ENCODE measurements around the gene ANKRD35. TPM values are rescaled to one million over a fixed set of nuclear protein-coding genes. Genes with fewer than 3 reads are reported as not detected.

Gene ANKRD35
- total and polyA plus RNA-seq, 10 of the 15 experiments (the other 5 are each of a cell fraction or from before 2014, with no cell fraction given), result 0.01 to 0.08 TPM; not detected in 8

GRCh38 chr1:145918144-145918991 lies 32.7 kb upstream of the ANKRD35 start, which contains the start of gene PEX11B (continued):
- TF ChIP-seq EP300 (IDR thresholded peaks at IDR 0.05; ENCODE audit: borderline replicate concordance in 1 of 2, control insufficient read depth in 1 of 2, low read depth in 2 of 2, low read length in 2 of 2), result no peak
- TF ChIP-seq RB1 (IDR thresholded peaks at IDR 0.05; ENCODE audit: borderline replicate concordance), result 0 out of 2 replicates have a peak, but pooled peaks have one; percentile 61
- TF ChIP-seq BACH1 (IDR thresholded peaks at IDR 0.05; ENCODE audit: borderline replicate concordance), result 0 out of 2 replicates have a peak, but pooled peaks have one; percentile 40
- no peak for TF ChIP-seq USF1 (IDR thresholded peaks at IDR 0.05; ENCODE audit: borderline replicate concordance, extremely low read length, insufficient read depth, low read depth, low read length)
- TF ChIP-seq, protein P1, sequence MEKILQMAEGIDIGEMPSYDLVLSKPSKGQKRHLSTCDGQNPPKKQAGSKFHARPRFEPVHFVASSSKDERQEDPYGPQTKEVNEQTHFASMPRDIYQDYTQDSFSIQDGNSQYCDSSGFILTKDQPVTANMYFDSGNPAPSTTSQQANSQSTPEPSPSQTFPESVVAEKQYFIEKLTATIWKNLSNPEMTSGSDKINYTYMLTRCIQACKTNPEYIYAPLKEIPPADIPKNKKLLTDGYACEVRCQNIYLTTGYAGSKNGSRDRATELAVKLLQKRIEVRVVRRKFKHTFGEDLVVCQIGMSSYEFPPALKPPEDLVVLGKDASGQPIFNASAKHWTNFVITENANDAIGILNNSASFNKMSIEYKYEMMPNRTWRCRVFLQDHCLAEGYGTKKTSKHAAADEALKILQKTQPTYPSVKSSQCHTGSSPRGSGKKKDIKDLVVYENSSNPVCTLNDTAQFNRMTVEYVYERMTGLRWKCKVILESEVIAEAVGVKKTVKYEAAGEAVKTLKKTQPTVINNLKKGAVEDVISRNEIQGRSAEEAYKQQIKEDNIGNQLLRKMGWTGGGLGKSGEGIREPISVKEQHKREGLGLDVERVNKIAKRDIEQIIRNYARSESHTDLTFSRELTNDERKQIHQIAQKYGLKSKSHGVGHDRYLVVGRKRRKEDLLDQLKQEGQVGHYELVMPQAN (conservative IDR thresholded peaks at IDR 0.05), result 0 out of 2 replicates have a peak, but pooled peaks have one; percentile 70
- TF ChIP-seq JUNB (IDR thresholded peaks at IDR 0.05), result no peak
- TF ChIP-seq CBFB (IDR thresholded peaks at IDR 0.05; ENCODE audit: low read depth), result peak; percentile 82; the same call in 1 of the 2 replicates
- no peak for TF ChIP-seq FOXM1 (IDR thresholded peaks at IDR 0.05; ENCODE audit: low read depth, low read length)
- TF ChIP-seq, protein P2, sequence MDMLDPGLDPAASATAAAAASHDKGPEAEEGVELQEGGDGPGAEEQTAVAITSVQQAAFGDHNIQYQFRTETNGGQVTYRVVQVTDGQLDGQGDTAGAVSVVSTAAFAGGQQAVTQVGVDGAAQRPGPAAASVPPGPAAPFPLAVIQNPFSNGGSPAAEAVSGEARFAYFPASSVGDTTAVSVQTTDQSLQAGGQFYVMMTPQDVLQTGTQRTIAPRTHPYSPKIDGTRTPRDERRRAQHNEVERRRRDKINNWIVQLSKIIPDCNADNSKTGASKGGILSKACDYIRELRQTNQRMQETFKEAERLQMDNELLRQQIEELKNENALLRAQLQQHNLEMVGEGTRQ (IDR thresholded peaks at IDR 0.05; ENCODE audit: borderline replicate concordance, low read depth, low read length), result no peak
- no peak for TF ChIP-seq SMC3 (IDR thresholded peaks at IDR 0.05; ENCODE audit: borderline replicate concordance, low read length)
- peak; percentile 54; the same call in 1 of the 2 replicates for TF ChIP-seq CREM (IDR thresholded peaks at IDR 0.05; ENCODE audit: low read depth)
- no peak for TF ChIP-seq SUPT20H (IDR thresholded peaks at IDR 0.05; ENCODE audit: borderline replicate concordance, control insufficient read depth, low read depth, low read length)
- TF ChIP-seq, protein P3, sequence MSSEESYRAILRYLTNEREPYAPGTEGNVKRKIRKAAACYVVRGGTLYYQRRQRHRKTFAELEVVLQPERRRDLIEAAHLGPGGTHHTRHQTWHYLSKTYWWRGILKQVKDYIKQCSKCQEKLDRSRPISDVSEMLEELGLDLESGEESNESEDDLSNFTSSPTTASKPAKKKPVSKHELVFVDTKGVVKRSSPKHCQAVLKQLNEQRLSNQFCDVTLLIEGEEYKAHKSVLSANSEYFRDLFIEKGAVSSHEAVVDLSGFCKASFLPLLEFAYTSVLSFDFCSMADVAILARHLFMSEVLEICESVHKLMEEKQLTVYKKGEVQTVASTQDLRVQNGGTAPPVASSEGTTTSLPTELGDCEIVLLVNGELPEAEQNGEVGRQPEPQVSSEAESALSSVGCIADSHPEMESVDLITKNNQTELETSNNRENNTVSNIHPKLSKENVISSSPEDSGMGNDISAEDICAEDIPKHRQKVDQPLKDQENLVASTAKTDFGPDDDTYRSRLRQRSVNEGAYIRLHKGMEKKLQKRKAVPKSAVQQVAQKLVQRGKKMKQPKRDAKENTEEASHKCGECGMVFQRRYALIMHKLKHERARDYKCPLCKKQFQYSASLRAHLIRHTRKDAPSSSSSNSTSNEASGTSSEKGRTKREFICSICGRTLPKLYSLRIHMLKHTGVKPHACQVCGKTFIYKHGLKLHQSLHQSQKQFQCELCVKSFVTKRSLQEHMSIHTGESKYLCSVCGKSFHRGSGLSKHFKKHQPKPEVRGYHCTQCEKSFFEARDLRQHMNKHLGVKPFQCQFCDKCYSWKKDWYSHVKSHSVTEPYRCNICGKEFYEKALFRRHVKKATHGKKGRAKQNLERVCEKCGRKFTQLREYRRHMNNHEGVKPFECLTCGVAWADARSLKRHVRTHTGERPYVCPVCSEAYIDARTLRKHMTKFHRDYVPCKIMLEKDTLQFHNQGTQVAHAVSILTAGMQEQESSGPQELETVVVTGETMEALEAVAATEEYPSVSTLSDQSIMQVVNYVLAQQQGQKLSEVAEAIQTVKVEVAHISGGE (CRISPR knock-in tag; IDR thresholded peaks at IDR 0.05), result no peak
- no peak for TF ChIP-seq WRNIP1 (IDR thresholded peaks at IDR 0.05; ENCODE audit: borderline replicate concordance, low read depth, low read length)
- 0 out of 2 replicates have a peak, but pooled peaks have one; percentile 16 for TF ChIP-seq TBL1XR1 (IDR thresholded peaks at IDR 0.05; ENCODE audit: low read depth, low read length)
- TF ChIP-seq MEF2B (IDR thresholded peaks at IDR 0.05; ENCODE audit: partially characterized antibody, poor library complexity, severe bottlenecking), result no peak
- no peak for TF ChIP-seq EGR1 (IDR thresholded peaks at IDR 0.05; ENCODE audit: borderline replicate concordance in 1 of 2, low read depth in 2 of 2, low read length in 2 of 2)
- TF ChIP-seq KDM1A (IDR thresholded peaks at IDR 0.05; ENCODE audit: borderline replicate concordance), result no peak
- 0 out of 2 replicates have a peak, but pooled peaks have one; percentile 42 for TF ChIP-seq SIN3A (IDR thresholded peaks at IDR 0.05; ENCODE audit: low read depth, low read length)
- no peak for TF ChIP-seq RAD51 (IDR thresholded peaks at IDR 0.05)
- no peak for TF ChIP-seq GABPA (IDR thresholded peaks at IDR 0.05; ENCODE audit: low read depth)
- peak; percentile 66; the same call in 1 of the 2 replicates for TF ChIP-seq GATAD2B (conservative IDR thresholded peaks at IDR 0.05; ENCODE audit: low read depth)

All from GM12878 (cell line).